Fibroblast of lung (primary cell): ENCODE data around the gene KRTAP10-1. TPM values are rescaled to one million over a fixed set of nuclear protein-coding genes. Genes with fewer than 3 reads are reported as not detected.

Experiments
- DNase-seq, 2 donors: peaks; one replicate each; pipeline versions ENCODE4 v3.0.0 to v3.0.0-alpha.2; 2010; ENCODE audit warnings: low read depth in 2 of 2
- H2AFZ ChIP-seq: 2 replicates; pipeline ENCODE4 v1.5.1; 2012; ENCODE audit warnings: low read length, control low read depth, inconsistent platforms
- H3K27ac ChIP-seq: 2 replicates; pipeline ENCODE4 v1.5.1; 2011; ENCODE audit warnings: low read length, control low read depth; ENCODE audit not compliant: insufficient read depth
- H3K27me3 ChIP-seq: 2 replicates; pipeline ENCODE4 v1.5.1; 2011; ENCODE audit warnings: mild to moderate bottlenecking, low read length; ENCODE audit not compliant: control insufficient read depth, insufficient read depth
- H3K36me3 ChIP-seq: 2 replicates; pipeline ENCODE4 v1.5.1; 2011; ENCODE audit warnings: low read length; ENCODE audit not compliant: control insufficient read depth, insufficient read depth
- H3K4me1 ChIP-seq: 2 replicates; pipeline ENCODE4 v1.5.1; 2011; ENCODE audit warnings: low read length; ENCODE audit not compliant: control insufficient read depth, insufficient read depth; ENCODE audit errors: extremely low read depth
- H3K4me2 ChIP-seq: 2 replicates; pipeline ENCODE4 v1.5.1; 2011; ENCODE audit warnings: low read length, control low read depth; ENCODE audit not compliant: insufficient read depth; ENCODE audit errors: extremely low read depth
- H3K4me3 ChIP-seq, 4 experiments: fragments of 200-600 bp in 1 of 4; sonication (generic) in 1 of 4; replicated peaks in 1 of 4; 2 replicates each; pipeline ENCODE4 v1.5.1; 2011 to 2016; ENCODE audit warnings: low read length in 4 of 4, low read depth in 3 of 4, mild to moderate bottlenecking in 3 of 4, control low read depth in 2 of 4, inconsistent platforms in 1 of 4, mixed read lengths in 1 of 4; ENCODE audit not compliant: insufficient read depth in 1 of 4; ENCODE audit errors: control extremely low read depth in 1 of 4
- H3K79me2 ChIP-seq: 2 replicates; pipeline ENCODE4 v1.5.1; 2012; ENCODE audit warnings: mild to moderate bottlenecking, low read length, inconsistent platforms; ENCODE audit not compliant: control insufficient read depth, insufficient read depth
- H3K9ac ChIP-seq: 2 replicates; pipeline ENCODE4 v1.5.1; 2011; ENCODE audit warnings: mild to moderate bottlenecking, low read length, control low read depth; ENCODE audit not compliant: insufficient read depth
- H3K9me3 ChIP-seq: 2 replicates; pipeline ENCODE4 v1.5.1; 2012; ENCODE audit warnings: low read depth, low read length; ENCODE audit not compliant: control insufficient read depth, insufficient read depth
- H4K20me1 ChIP-seq: 2 replicates; pipeline ENCODE4 v1.5.1; 2011; ENCODE audit warnings: low read length; ENCODE audit not compliant: control insufficient read depth, insufficient read depth; ENCODE audit errors: extremely low read depth
- CTCF ChIP-seq, 2 donors: IDR thresholded peaks in 1 of 2; conservative IDR thresholded peaks in 1 of 2; 1 replicate in 1 of 2; 2 replicates in 1 of 2; pipeline ENCODE4 v1.5.1; 2011 to 2012; ENCODE audit warnings: low read length in 2 of 2, control low read depth in 1 of 2, inconsistent platforms in 1 of 2, low read depth in 1 of 2, mild to moderate bottlenecking in 1 of 2
- EZH2 ChIP-seq: IDR thresholded peaks from 2 replicates; pipeline ENCODE4 v1.5.1; 2012; ENCODE audit warnings: low read length, control low read depth, mild to moderate bottlenecking; ENCODE audit errors: missing control alignments
- polyA plus RNA-seq, 2 donors: library from polyadenylated mRNA; depleted of rRNA in 1 of 2; stranded (reverse) in 1 of 2; unstranded in 1 of 2; fragments of >200 nt; gene quantifications; 2 replicates each; pipeline ENCODE4 v1.2.1, GENCODE V29; 2011 to 2012; ENCODE audit warnings: missing spikeins in 1 of 2
- total RNA-seq: library from RNA; depleted of rRNA; stranded (reverse); fragments of >200 nt; gene quantifications from 2 replicates; pipeline ENCODE4 v1.2.1, GENCODE V29; 2014

The KRTAP10-1 gene
- total and polyA plus RNA-seq, 2 donors (not counting 1 experiment from before 2014, with no cell fraction given): not detected

GRCh38 chr21:44494418-44494817, 45.6 kb downstream of the KRTAP10-1 start:
- Histone ChIP-seq H4K20me1 (no peaks in the 10 kb centered on the region), H3K27ac (no peak overlapping the region), H3K9me3 (no peaks in the 10 kb centered on the region), H2AFZ (no peak overlapping the region), H3K79me2 (no peaks in the 10 kb centered on the region), H3K4me2 (no peak overlapping the region), H3K4me3 (no peak overlapping the region), H3K27me3 (no peaks in the 10 kb centered on the region), H3K36me3 (no peaks in the 10 kb centered on the region), H3K9ac (no peak overlapping the region), H3K4me1 (no peaks in the 10 kb centered on the region)
- TF ChIP-seq CTCF (conservative IDR thresholded peaks at IDR 0.05 in 1 of 2, IDR thresholded peaks at IDR 0.05 in 1 of 2; ENCODE audit: low read depth in 1 of 2, low read length in 2 of 2) (no peak), EZH2 (no peak)
- DNase-seq: no peak

DNA sequence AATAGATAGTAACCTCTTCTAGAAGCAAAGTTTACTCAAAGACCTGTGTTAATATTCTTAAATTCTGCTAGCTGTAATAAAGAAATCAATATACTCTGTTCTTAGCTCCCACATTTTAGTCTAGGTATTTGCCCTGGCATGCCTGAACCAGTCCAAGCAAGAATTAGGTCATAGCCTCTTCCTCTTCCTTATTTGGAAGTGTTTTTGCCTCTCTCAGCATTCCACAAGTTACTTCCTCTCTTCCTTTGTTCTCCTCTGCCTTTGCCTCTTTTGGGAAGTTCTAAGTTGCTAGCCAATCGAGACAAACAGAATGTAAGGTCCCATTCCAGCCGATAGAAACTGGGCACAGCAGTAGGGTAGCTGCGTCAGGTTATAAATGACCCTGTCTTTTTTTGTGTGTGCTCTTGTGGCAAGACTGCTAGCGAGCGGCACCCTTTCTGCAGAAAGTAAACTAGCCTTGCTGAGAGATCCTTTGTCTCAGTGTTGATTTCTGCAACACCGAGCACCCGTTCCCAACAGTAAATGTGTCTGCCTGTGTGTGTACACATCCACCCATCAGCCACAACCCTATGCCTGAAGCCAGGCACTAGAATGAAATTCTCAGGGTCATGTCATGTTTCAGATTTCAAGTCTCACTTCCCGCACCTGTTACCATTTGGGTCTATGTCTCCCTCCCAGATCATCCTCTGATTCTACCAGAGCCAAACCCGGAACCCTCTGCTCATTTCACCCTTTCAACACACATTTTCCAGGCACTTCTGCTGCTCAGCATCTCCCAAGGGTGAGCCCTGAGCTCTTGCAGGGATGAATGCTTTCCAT, 47.2 kb downstream of the KRTAP10-1 start:
- no peak for DNase-seq
- H3K9ac ChIP-seq: no peak overlapping the region
- H3K4me2 ChIP-seq: no peak overlapping the region
- no peak overlapping the region for H2AFZ ChIP-seq
- TF ChIP-seq EZH2: no peak
- TF ChIP-seq CTCF (conservative IDR thresholded peaks at IDR 0.05 in 1 of 2, IDR thresholded peaks at IDR 0.05 in 1 of 2; ENCODE audit: low read depth in 1 of 2, low read length in 2 of 2): no peak
- H3K4me3 ChIP-seq: no peak overlapping the region
- no peaks in the 10 kb centered on the region for H3K36me3 ChIP-seq
- no peaks in the 10 kb centered on the region for H4K20me1 ChIP-seq
- H3K9me3 ChIP-seq: no peaks in the 10 kb centered on the region
- no peaks in the 10 kb centered on the region for H3K4me1 ChIP-seq
- no peaks in the 10 kb centered on the region for H3K79me2 ChIP-seq
- H3K27me3 ChIP-seq: no peaks in the 10 kb centered on the region
- H3K27ac ChIP-seq: no peak overlapping the region

DNA sequence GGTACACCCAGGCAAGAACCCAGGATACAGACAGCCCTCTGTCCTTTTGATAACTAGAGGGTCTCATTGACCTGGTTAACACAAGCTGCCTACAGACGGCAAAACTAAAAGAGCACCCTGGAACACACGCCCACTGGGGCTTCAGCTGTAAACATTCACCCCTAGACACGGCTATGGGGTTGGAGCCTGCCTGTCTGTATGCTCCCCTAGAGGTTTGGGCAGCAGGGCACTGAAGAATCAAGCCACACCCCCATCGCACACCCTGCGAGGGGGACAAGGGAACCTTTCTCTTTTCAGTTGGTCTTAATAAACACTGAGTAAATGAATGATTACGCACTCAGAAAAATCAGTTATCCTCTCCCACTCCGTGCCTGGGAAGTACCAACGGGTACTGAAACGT, 49.2 kb downstream of the KRTAP10-1 start:
- Histone ChIP-seq H3K36me3 (no peaks in the 10 kb centered on the region), H3K4me2 (no peak overlapping the region), H4K20me1 (no peaks in the 10 kb centered on the region), H3K79me2 (no peaks in the 10 kb centered on the region), H3K9ac (no peak overlapping the region), H3K9me3 (no peaks in the 10 kb centered on the region), H3K4me3 (no peak overlapping the region), H2AFZ (no peak overlapping the region), H3K27ac (no peak overlapping the region), H3K27me3 (no peaks in the 10 kb centered on the region), H3K4me1 (no peaks in the 10 kb centered on the region)
- DNase-seq: no peak
- TF ChIP-seq EZH2 (no peak), CTCF (conservative IDR thresholded peaks at IDR 0.05 in 1 of 2, IDR thresholded peaks at IDR 0.05 in 1 of 2; ENCODE audit: low read depth in 1 of 2, low read length in 2 of 2) (no peak)
